H1 (cell line): ENCODE results near the gene NEDD4L. TPM values are rescaled to one million over a fixed set of nuclear protein-coding genes. Genes with fewer than 3 reads are reported as not detected.

Experiments
- CTCF ChIA-PET: fragments of 300-600 bp; sonication (Branson Sonifier 250); formaldehyde crosslinking; loops from one replicate; lab custom pipeline; 2021; ENCODE audit not compliant: partially characterized antibody; lab: Charles Lee
- POLR2A ChIA-PET: fragments of 300-600 bp; sonication (Branson Sonifier 250); formaldehyde crosslinking; loops from one replicate; lab custom pipeline; 2021; ENCODE audit warnings: inconsistent platforms; ENCODE audit not compliant: partially characterized antibody; lab: Charles Lee
- DNase-seq, 2 experiments: peaks; one replicate each; pipeline versions ENCODE4 v3.0.0 to v3.0.0-alpha.2; 2010 to 2022; ENCODE audit warnings: low spot score in 2 of 2, low read depth in 1 of 2, mixed read lengths in 1 of 2
- FAIRE-seq: peaks from 2 replicates; lab custom pipeline; 2011; peaks lifted over from hg19 to GRCh38; lab: Jason Lieb, UNC
- H2AFZ ChIP-seq: 2 replicates; pipeline ENCODE4 v1.8.1; 2012; ENCODE audit warnings: low read length, inconsistent platforms
- H2AK5ac ChIP-seq: 2 replicates; pipeline ENCODE4 v1.6.1; 2013; ENCODE audit warnings: low read depth, low read length
- H2BK120ac ChIP-seq: replicated peaks from 2 replicates; pipeline ENCODE3; 2013; ENCODE audit warnings: low read depth, low read length, inconsistent platforms
- H2BK12ac ChIP-seq: 2 replicates; pipeline ENCODE4 v1.6.1; 2013; ENCODE audit warnings: low read depth, low read length
- H2BK15ac ChIP-seq: 2 replicates; pipeline ENCODE4 v1.6.1; 2013; ENCODE audit warnings: low read length
- H2BK20ac ChIP-seq: 2 replicates; pipeline ENCODE4 v1.6.1; 2013; ENCODE audit warnings: low read length
- H2BK5ac ChIP-seq: 2 replicates; pipeline ENCODE4 v1.6.1; 2013; ENCODE audit warnings: low read depth, low read length
- H3K14ac ChIP-seq: 2 replicates; pipeline ENCODE4 v1.6.1; 2013; ENCODE audit warnings: inconsistent platforms; ENCODE audit not compliant: insufficient read length
- H3K18ac ChIP-seq: 2 replicates; pipeline ENCODE4 v1.6.1; 2013; ENCODE audit warnings: low read length; ENCODE audit errors: extremely low read depth
- H3K23ac ChIP-seq: 2 replicates; pipeline ENCODE4 v1.6.1; 2013; ENCODE audit warnings: inconsistent platforms; ENCODE audit not compliant: insufficient read length
- H3K23me2 ChIP-seq: 2 replicates; pipeline ENCODE4 v1.6.1; 2013; ENCODE audit warnings: low read depth, low read length
- H3K27ac ChIP-seq: 2 replicates; pipeline ENCODE4 v1.6.1; 2011; ENCODE audit warnings: low read depth, low read length, inconsistent platforms
- H3K27me3 ChIP-seq, 4 experiments: replicated peaks in 1 of 4; 1 replicate in 1 of 4; 2 replicates in 3 of 4; pipeline versions ENCODE4 v1.6.1 to v1.8.1; 2011 to 2013; ENCODE audit warnings: low read length in 3 of 4, mild to moderate bottlenecking in 3 of 4, inconsistent platforms in 2 of 4, mixed read lengths in 2 of 4, moderate library complexity in 1 of 4; ENCODE audit not compliant: control insufficient read depth in 3 of 4, insufficient read depth in 3 of 4; ENCODE audit errors: extremely low read depth in 1 of 4
- H3K36me3 ChIP-seq, 4 experiments: 2 replicates each; pipeline versions ENCODE4 v1.6.1 to v1.8.1; 2011 to 2013; ENCODE audit warnings: mild to moderate bottlenecking in 4 of 4, low read length in 3 of 4, moderate library complexity in 2 of 4, control low read depth in 1 of 4, inconsistent platforms in 1 of 4; ENCODE audit not compliant: insufficient read depth in 4 of 4, control insufficient read depth in 2 of 4
- H3K4ac ChIP-seq: replicated peaks from 2 replicates; pipeline ENCODE3; 2013; ENCODE audit warnings: low read length, low read depth, mixed read lengths, inconsistent platforms; ENCODE audit not compliant: insufficient read length
- H3K4me1 ChIP-seq, 4 experiments: replicated peaks in 1 of 4; 1 replicate in 1 of 4; 2 replicates in 3 of 4; pipeline versions ENCODE4 v1.6.1 to v1.8.1; 2011 to 2013; ENCODE audit warnings: low read length in 3 of 4, inconsistent platforms in 2 of 4, mixed read lengths in 1 of 4; ENCODE audit not compliant: insufficient read depth in 4 of 4, control insufficient read depth in 3 of 4
- H3K4me2 ChIP-seq, 2 experiments: 2 replicates each; pipeline versions ENCODE4 v1.6.1 to v1.8.1; 2011 to 2013; ENCODE audit warnings: low read depth in 2 of 2, low read length in 2 of 2, control low read depth in 1 of 2, inconsistent platforms in 1 of 2, mild to moderate bottlenecking in 1 of 2; ENCODE audit not compliant: insufficient read depth in 1 of 2
- H3K4me3 ChIP-seq, 4 experiments: fragments of 200-600, 300-600 bp in 1 of 4; sonication (generic), shearing (Covaris generic), sonication (Bioruptor Twin) in 1 of 4; 2 replicates each; pipeline versions ENCODE4 v1.5.1 to v1.8.1; 2011 to 2016; ENCODE audit warnings: low read length in 4 of 4, low read depth in 3 of 4, control low read depth in 2 of 4, inconsistent platforms in 2 of 4, mild to moderate bottlenecking in 2 of 4, mixed read lengths in 1 of 4, moderate library complexity in 1 of 4; ENCODE audit not compliant: insufficient read depth in 2 of 4; ENCODE audit errors: extremely low read depth in 1 of 4
- H3K56ac ChIP-seq: replicated peaks from 2 replicates; pipeline ENCODE3; 2013; ENCODE audit warnings: low read depth, mild to moderate bottlenecking, mixed read lengths, low read length, inconsistent platforms; ENCODE audit not compliant: insufficient read length
- H3K79me1 ChIP-seq: 2 replicates; pipeline ENCODE4 v1.6.1; 2013; ENCODE audit warnings: low read depth, low read length, control low read depth
- H3K79me2 ChIP-seq, 2 experiments: 2 replicates each; pipeline versions ENCODE4 v1.6.1 to v1.8.1; 2012 to 2013; ENCODE audit warnings: low read length in 2 of 2, mild to moderate bottlenecking in 2 of 2, inconsistent platforms in 1 of 2; ENCODE audit not compliant: insufficient read depth in 2 of 2, control insufficient read depth in 1 of 2
- H3K9ac ChIP-seq, 4 experiments: replicated peaks in 1 of 4; 1 replicate in 1 of 4; 2 replicates in 3 of 4; pipeline versions ENCODE4 v1.6.1 to v1.8.1; 2011 to 2013; ENCODE audit warnings: low read depth in 3 of 4, low read length in 3 of 4, control low read depth in 2 of 4, mild to moderate bottlenecking in 2 of 4, moderate library complexity in 2 of 4, inconsistent platforms in 1 of 4; ENCODE audit errors: extremely low read depth in 1 of 4
- H3K9me3 ChIP-seq, 2 experiments: 2 replicates each; pipeline versions ENCODE4 v1.6.1 to v1.8.1; 2012 to 2013; ENCODE audit warnings: mild to moderate bottlenecking in 2 of 2, moderate library complexity in 2 of 2, control low read depth in 1 of 2, inconsistent platforms in 1 of 2, low read depth in 1 of 2, low read length in 1 of 2, mixed read lengths in 1 of 2; ENCODE audit not compliant: insufficient read depth in 2 of 2
- H4K20me1 ChIP-seq, 2 experiments: replicated peaks in 1 of 2; 2 replicates each; pipeline versions ENCODE3 to v1.8.1; 2011 to 2013; ENCODE audit warnings: inconsistent platforms in 2 of 2, low read length in 2 of 2, mild to moderate bottlenecking in 1 of 2; ENCODE audit not compliant: insufficient read depth in 2 of 2, control insufficient read depth in 1 of 2
- H4K5ac ChIP-seq: 2 replicates; pipeline ENCODE4 v1.6.1; 2013; ENCODE audit warnings: low read length, low read depth, mixed read lengths, inconsistent platforms; ENCODE audit not compliant: insufficient read length
- H4K8ac ChIP-seq: 2 replicates; pipeline ENCODE4 v1.8.0; 2013; ENCODE audit warnings: mild to moderate bottlenecking, moderate library complexity, low read length, inconsistent platforms; ENCODE audit not compliant: insufficient read depth; ENCODE audit errors: extremely low read depth
- H4K91ac ChIP-seq: replicated peaks from 2 replicates; pipeline ENCODE3; 2013; ENCODE audit warnings: low read length, mixed read lengths, inconsistent platforms; ENCODE audit not compliant: insufficient read length
- POU5F1 ChIP-seq: IDR thresholded peaks from 2 replicates; pipeline ENCODE4 v1.6.1; 2011; ENCODE audit warnings: low read depth, mild to moderate bottlenecking, low read length, moderate library complexity
- RAD21 ChIP-seq, 2 experiments: IDR thresholded peaks in 1 of 2; conservative IDR thresholded peaks in 1 of 2; 2 replicates each; pipeline ENCODE4 v1.6.1; 2011; ENCODE audit warnings: low read depth in 2 of 2, low read length in 2 of 2, improper control_type of control experiment in 1 of 2, inconsistent platforms in 1 of 2, mild to moderate bottlenecking in 1 of 2, moderate library complexity in 1 of 2
- SIRT6 ChIP-seq: IDR thresholded peaks from one replicate; pipeline ENCODE4 v1.7.1; 2012; ENCODE audit warnings: low read length, inconsistent platforms
- WGBS, 2 experiments: shearing (Covaris generic) in 1 of 2; methylation state at CpG; one replicate each; pipeline versions ENCODE4 v1.1.6 to v1.1.7; 2013 to 2015; ENCODE audit warnings: low lambda C conversion rate in 2 of 2, mixed read lengths in 2 of 2, inconsistent platforms in 1 of 2, low coverage in 1 of 2, missing lambda C conversion rate in 1 of 2; ENCODE audit not compliant: insufficient replicate concordance in 2 of 2, insufficient coverage in 1 of 2, insufficient read length in 1 of 2; ENCODE audit errors: extremely low coverage in 1 of 2, missing lambda C conversion rate in 1 of 2; 5-methylcytosine and 5-hydroxymethylcytosine counted together
- polyA plus RNA-seq, 7 experiments: library from polyadenylated mRNA; depleted of rRNA in 3 of 7; stranded (reverse) in 5 of 7; unstranded in 2 of 7; fragments of >200 nt in 5 of 7; fragments of 200-250 nt in 2 of 7; gene quantifications; 1 replicate in 5 of 7; 2 replicates in 1 of 7; 4 replicates in 1 of 7; pipeline versions ENCODE4 v1.2.1 to v1.2.3, GENCODE V29; 2011 to 2013; ENCODE audit warnings: missing spikeins in 2 of 7, mixed read lengths in 2 of 7
- total RNA-seq: library from RNA; stranded (reverse); fragmentation: NEBNext Ultra II Directional; extraction: Animal tissue kit (Norgen Biotek cat#: 25700); gene quantifications from 2 replicates; pipeline ENCODE4 v1.2.1, GENCODE V29; 2021

The NEDD4L gene
- total and polyA plus RNA-seq, 2 of the 8 experiments (the other 6 are each of a cell fraction or from before 2014, with no cell fraction given) = 37.3 to 69.8 TPM

GRCh38 chr18:58055890-58056558, 12.0 kb downstream of the NEDD4L start:
- no peak overlapping the region for H2AFZ ChIP-seq
- peaks cover 0 to 10% (median 7%) of the 10 kb centered on the region in 4 experiments; a peak in 4 of 7 replicates for H3K4me1 ChIP-seq
- H3K56ac ChIP-seq = no peak overlapping the region
- DNase-seq (no peak), FAIRE-seq (no peak)
- 86% methylated on average over 4 of the region's 4 CpGs; no CpG with 5 or more reads in 1 of the 2 experiments for WGBS, 2 experiments
- TF ChIP-seq SIRT6 (no peak), RAD21 (IDR thresholded peaks at IDR 0.05 in 1 of 2, conservative IDR thresholded peaks at IDR 0.05 in 1 of 2; ENCODE audit: low read depth in 2 of 2, low read length in 2 of 2) (no peak), POU5F1 (no peak)
- ChIA-PET CTCF (interaction anchor here (0.7 to 4.8 kb wide), 6 partner anchors 11 to 1267 kb away, joined by 3 to 23 read pairs (median 6); no protein-coding TSS in a partner anchor), POLR2A (interaction anchor here (3.0 kb wide), 1 partner anchor 11 kb away, joined by 12 read pairs; no protein-coding TSS in a partner anchor)
- H3K27ac ChIP-seq = no peak overlapping the region
- no peak overlapping the region for H2BK12ac ChIP-seq
- H4K91ac ChIP-seq = no peak overlapping the region
- no peaks in the 10 kb centered on the region for H3K23me2 ChIP-seq
- H2AK5ac ChIP-seq = no peak overlapping the region
- no peaks in the 10 kb centered on the region for H3K9me3 ChIP-seq
- H3K36me3 ChIP-seq = peaks cover 0 to 4% (median 0%) of the 10 kb centered on the region in 4 experiments; a peak in 1 of 8 replicates
- H3K14ac ChIP-seq = no peak overlapping the region
- H4K5ac ChIP-seq = no peak overlapping the region
- H3K27me3 ChIP-seq = no peaks in the 10 kb centered on the region
- H3K4ac ChIP-seq = no peak overlapping the region
- no peak overlapping the region for H3K9ac ChIP-seq
- H4K20me1 ChIP-seq = peaks cover 2 to 5% of the 10 kb centered on the region in 2 experiments
- H4K8ac ChIP-seq = no peak overlapping the region
- no peak overlapping the region for H3K23ac ChIP-seq
- peaks cover 8% of the 10 kb centered on the region for H3K79me1 ChIP-seq
- peaks cover 10 to 83% of the 10 kb centered on the region in 2 experiments for H3K79me2 ChIP-seq
- no peak overlapping the region for H3K18ac ChIP-seq
- H2BK15ac ChIP-seq = no peak overlapping the region
- no peak overlapping the region for H2BK120ac ChIP-seq
- no peak overlapping the region for H3K4me2 ChIP-seq
- no peak overlapping the region for H2BK5ac ChIP-seq
- H3K4me3 ChIP-seq = no peak overlapping the region
- H2BK20ac ChIP-seq = no peak overlapping the region
